Measurements from ENCODE around the gene SLC34A3. TPM values are rescaled to one million over a fixed set of nuclear protein-coding genes. Genes with fewer than 3 reads are reported as not detected.
"Not testable (repeated sequence)": the region's sequence is repeated elsewhere in the genome, so short reads cannot be mapped to it uniquely, and the experiment has no call there.

The SLC34A3 gene
- total RNA-seq, 1 donor from 2014 or later: not detected

DNA sequence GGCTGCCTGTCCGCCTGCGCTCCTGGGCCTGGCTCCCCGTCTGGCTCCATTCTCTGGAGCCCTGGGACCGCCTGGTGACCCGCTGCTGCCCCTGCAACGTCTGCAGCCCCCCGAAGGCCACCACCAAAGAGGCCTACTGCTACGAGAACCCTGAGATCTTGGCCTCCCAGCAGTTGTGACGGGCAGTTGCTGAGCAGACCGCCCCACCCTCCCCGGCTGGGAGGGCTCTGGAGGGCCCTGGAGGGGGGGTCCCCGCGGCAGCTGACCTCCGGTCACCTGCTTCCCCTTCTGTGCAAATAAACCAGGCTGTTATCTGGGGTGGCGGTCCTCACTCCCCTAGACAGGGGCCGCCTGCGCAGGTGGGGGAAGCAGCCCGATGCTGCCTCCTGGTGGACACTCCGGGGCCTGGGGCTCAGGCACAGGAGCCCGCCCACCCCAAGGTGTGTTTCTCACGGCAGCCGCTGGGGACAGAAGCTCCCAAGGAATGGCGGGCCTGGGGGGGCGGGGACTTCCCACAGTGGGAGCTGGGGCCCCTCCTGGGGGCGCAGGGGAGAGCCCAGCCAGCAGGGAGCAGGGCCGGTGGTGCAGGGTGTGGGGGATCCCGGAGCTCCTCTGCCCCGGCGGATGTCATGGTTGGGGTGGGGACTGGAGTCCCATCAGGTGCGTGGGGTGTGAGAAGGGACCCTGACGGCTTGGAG is 5.7 kb downstream of the SLC34A3 start:
- Mint-ChIP-seq H3K27ac (ENCODE audit: unreplicated experiment) (no peak overlapping the region), H3K4me3 (ENCODE audit: unreplicated experiment) (no peak overlapping the region), H3K9me3 (ENCODE audit: unreplicated experiment) (no peaks in the 10 kb centered on the region), H3K27me3 (ENCODE audit: unreplicated experiment) (peaks cover 8% of the 10 kb centered on the region), H3K36me3 (ENCODE audit: low read depth, unreplicated experiment) (peaks cover 3% of the 10 kb centered on the region), H3K4me1 (ENCODE audit: unreplicated experiment) (peaks cover 2% of the 10 kb centered on the region)
- TF ChIP-seq, protein P1, sequence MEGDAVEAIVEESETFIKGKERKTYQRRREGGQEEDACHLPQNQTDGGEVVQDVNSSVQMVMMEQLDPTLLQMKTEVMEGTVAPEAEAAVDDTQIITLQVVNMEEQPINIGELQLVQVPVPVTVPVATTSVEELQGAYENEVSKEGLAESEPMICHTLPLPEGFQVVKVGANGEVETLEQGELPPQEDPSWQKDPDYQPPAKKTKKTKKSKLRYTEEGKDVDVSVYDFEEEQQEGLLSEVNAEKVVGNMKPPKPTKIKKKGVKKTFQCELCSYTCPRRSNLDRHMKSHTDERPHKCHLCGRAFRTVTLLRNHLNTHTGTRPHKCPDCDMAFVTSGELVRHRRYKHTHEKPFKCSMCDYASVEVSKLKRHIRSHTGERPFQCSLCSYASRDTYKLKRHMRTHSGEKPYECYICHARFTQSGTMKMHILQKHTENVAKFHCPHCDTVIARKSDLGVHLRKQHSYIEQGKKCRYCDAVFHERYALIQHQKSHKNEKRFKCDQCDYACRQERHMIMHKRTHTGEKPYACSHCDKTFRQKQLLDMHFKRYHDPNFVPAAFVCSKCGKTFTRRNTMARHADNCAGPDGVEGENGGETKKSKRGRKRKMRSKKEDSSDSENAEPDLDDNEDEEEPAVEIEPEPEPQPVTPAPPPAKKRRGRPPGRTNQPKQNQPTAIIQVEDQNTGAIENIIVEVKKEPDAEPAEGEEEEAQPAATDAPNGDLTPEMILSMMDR (IDR thresholded peaks at IDR 0.05; ENCODE audit: unreplicated experiment): peak; percentile 96
- DNase-seq (ENCODE audit: low spot score): peak; percentile 92

DNA sequence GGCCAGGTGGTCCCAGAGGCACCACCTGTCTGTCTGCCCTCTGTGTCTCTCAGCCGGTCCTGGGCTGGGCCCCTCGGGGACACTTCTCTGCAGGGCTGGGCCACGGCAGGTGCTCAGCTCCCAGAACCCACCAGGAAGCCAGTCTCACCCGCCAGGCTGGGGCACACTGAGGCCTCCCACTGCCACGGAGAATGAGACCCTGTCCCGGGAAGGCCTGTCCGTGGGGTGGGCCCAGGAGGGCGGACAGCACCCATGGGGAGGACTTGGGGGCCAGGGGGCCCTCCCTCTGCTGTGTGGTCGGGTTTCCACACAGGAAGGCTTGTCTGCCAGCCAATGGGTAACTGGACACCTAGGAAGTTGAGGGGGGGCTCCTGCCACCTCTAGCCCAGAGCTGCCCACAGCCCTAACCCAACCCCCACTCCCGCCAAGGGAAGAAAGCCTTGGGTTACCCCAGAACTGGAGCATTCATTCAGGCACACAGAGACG is 6.3 kb downstream of the SLC34A3 start:
- Mint-ChIP-seq H3K36me3 (ENCODE audit: low read depth, unreplicated experiment) (peaks cover 3% of the 10 kb centered on the region), H3K27ac (ENCODE audit: unreplicated experiment) (no peak overlapping the region), H3K27me3 (ENCODE audit: unreplicated experiment) (peaks cover 8% of the 10 kb centered on the region), H3K4me1 (ENCODE audit: unreplicated experiment) (peaks cover 3% of the 10 kb centered on the region), H3K4me3 (ENCODE audit: unreplicated experiment) (no peak overlapping the region), H3K9me3 (ENCODE audit: unreplicated experiment) (no peaks in the 10 kb centered on the region)
- DNase-seq (ENCODE audit: low spot score): no peak
- TF ChIP-seq, protein P1 (IDR thresholded peaks at IDR 0.05; ENCODE audit: unreplicated experiment): no peak

DNA sequence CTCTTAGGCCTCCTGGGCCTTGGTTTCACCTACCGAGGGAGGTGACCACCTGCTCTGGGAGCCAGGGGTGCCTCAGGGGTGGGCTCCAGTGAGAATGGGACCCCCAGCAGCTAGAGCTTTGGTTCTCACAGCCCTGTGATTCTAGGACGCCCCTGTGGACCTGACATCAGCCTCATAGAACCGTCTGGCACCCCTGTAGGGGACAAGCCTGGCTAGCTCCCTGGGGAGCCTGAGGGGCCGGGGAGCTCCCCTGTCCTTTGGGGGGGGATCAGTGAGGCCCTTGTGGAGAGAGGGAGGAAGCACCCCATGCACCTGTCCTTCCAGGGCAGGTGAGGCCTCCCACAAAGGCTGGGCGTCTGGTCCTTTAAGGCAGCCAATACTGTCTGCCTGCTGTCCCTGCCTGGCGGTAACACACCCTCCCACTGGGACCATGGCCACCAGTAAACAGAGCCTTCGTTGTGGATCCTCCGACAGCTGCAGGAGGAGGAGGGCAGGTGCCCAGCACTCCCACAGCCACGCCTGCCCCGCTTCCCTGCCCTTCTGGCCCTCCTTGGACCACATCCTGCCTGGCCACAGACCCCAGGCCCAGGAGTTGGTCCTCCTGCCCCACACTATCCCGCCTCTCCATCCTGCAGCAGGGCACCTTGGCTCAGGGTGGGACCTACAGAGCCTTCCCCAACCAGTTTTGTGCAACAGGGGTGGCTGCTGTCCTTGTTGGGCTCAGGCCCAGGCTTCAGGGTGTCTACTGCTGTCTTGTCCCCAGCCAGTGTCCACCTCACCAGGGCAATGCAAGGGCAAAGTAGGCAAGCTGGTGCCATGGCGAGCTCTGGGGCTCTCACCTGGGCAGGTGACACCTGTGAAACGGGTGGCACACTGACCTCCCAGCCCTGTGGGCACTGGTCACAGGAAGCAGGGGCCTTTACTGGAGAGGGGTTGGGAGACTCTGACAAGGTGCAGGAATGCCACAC is 7.3 kb downstream of the SLC34A3 start:
- H3K4me1 Mint-ChIP-seq (ENCODE audit: unreplicated experiment): peaks cover 14% of the 10 kb centered on the region
- TF ChIP-seq, protein P1 (IDR thresholded peaks at IDR 0.05; ENCODE audit: unreplicated experiment): no peak
- H3K27me3 Mint-ChIP-seq (ENCODE audit: unreplicated experiment): peaks cover 17% of the 10 kb centered on the region
- DNase-seq (ENCODE audit: low spot score): no peak
- no peak overlapping the region for H3K27ac Mint-ChIP-seq (ENCODE audit: unreplicated experiment)
- H3K36me3 Mint-ChIP-seq (ENCODE audit: low read depth, unreplicated experiment): peaks cover 11% of the 10 kb centered on the region
- no peaks in the 10 kb centered on the region for H3K9me3 Mint-ChIP-seq (ENCODE audit: unreplicated experiment)
- H3K4me3 Mint-ChIP-seq (ENCODE audit: unreplicated experiment): no peak overlapping the region

DNA sequence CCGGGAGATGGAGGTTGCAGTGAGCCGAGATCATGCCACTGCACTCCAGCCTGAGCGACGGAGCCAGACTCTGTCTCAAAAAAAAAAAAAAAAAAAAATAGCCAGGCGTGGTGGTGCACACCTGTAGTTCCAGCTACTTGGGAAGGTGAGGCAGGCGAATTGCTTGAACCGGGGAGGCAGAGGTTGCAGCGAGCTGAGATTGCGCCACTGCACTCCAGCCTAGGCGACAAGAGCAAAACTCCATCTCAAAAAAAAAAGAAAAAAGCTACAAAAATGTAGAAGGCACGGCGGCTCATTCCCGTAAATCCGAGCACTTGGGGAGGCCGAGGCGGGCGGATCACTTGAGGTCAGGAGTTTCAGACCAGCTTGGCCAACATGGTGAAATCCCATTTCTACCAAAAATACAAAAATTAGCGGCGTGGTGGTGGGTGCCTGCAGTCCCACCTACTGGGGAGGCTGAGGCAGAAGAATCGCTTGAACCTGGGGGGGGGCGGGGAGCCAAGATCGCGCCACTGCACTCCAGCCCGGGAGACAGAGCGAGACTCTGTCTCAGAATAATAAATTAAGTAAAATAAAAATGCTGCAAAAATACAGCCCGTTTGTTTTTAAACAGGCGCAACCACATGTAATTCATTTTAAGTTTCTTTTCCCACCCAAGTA is 9.0 kb downstream of the SLC34A3 start:
- Mint-ChIP-seq H3K4me1 (ENCODE audit: unreplicated experiment) (peaks cover 27% of the 10 kb centered on the region), H3K27me3 (ENCODE audit: unreplicated experiment) (peaks cover 18% of the 10 kb centered on the region), H3K4me3 (ENCODE audit: unreplicated experiment) (peak overlapping the region; percentile 74), H3K36me3 (ENCODE audit: low read depth, unreplicated experiment) (peaks cover 11% of the 10 kb centered on the region), H3K27ac (ENCODE audit: unreplicated experiment) (peak overlapping the region; percentile 57)
- DNase-seq (ENCODE audit: low spot score); H3K9me3 Mint-ChIP-seq (ENCODE audit: unreplicated experiment): not testable (repeated sequence)

DNA sequence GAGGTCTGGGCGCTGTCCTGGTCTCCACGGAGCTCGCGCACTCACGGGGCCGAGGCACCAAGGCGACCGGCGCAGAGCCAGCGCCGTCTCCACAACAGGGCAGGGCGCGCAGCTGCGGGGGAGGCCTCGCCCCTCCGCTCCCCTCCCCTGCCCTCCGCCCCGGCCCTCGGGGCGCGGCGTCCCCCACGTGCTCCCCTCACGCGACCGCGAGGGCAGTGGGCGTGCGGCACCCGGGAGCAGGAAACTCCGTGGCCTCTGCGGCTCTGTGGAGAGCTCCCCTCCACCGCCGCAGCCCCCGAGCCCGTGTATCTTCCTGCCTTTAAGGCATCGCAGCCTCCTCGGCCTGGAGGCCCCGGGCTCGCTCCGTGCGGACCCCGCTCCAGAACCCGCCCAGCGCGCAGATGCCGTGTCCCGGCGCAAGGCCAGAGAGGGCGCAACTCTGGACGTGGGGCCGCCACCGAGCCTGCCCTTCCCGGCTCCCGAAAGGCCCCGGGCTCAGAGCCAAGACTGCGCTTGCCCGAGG is 9.7 kb downstream of the SLC34A3 start:
- Mint-ChIP-seq H3K4me3 (ENCODE audit: unreplicated experiment) (no peak overlapping the region), H3K27ac (ENCODE audit: unreplicated experiment) (no peak overlapping the region), H3K36me3 (ENCODE audit: low read depth, unreplicated experiment) (peaks cover 11% of the 10 kb centered on the region), H3K9me3 (ENCODE audit: unreplicated experiment) (no peaks in the 10 kb centered on the region), H3K27me3 (ENCODE audit: unreplicated experiment) (peaks cover 18% of the 10 kb centered on the region), H3K4me1 (ENCODE audit: unreplicated experiment) (peaks cover 27% of the 10 kb centered on the region)
- peak; percentile 46 for DNase-seq (ENCODE audit: low spot score)
- TF ChIP-seq, protein P1 (IDR thresholded peaks at IDR 0.05; ENCODE audit: unreplicated experiment): no peak

Measured in endothelial cell (in vitro differentiated cells).